ENCODE data around the gene NAV2. TPM values are rescaled to one million over a fixed set of nuclear protein-coding genes. Genes with fewer than 3 reads are reported as not detected.

NAV2 gene
- total RNA-seq, 1 experiment from 2014 or later = 46.3 TPM

- Histone ChIP-seq H3K4me1 (ENCODE audit: insufficient read depth, low read length) (no peaks in the 10 kb centered on the region), H3K18ac (ENCODE audit: insufficient read length, low read depth, low read length) (no peak overlapping the region), H3K27me3 (ENCODE audit: insufficient read depth, low read length) (no peaks in the 10 kb centered on the region), H4K8ac (replicated peaks; ENCODE audit: insufficient read length, low read depth, low read length) (no peak overlapping the region), H3K79me2 (ENCODE audit: insufficient read depth, low read length) (no peaks in the 10 kb centered on the region), H3K79me1 (ENCODE audit: insufficient read depth, low read depth, low read length, poor library complexity, severe bottlenecking) (no peaks in the 10 kb centered on the region), H3K9ac (ENCODE audit: extremely low read depth, insufficient read length, low read length) (no peak overlapping the region), H2BK120ac (ENCODE audit: low read depth, low read length, poor library complexity, severe bottlenecking) (no peak overlapping the region), H2BK12ac (ENCODE audit: insufficient read length, low read depth, low read length) (no peak overlapping the region), H4K20me1 (ENCODE audit: control insufficient read depth, insufficient read depth, insufficient read length) (no peaks in the 10 kb centered on the region), H3T11ph (ENCODE audit: low read length) (no peak overlapping the region), H2BK15ac (ENCODE audit: low read depth, low read length) (no peak overlapping the region), H2BK5ac (ENCODE audit: insufficient read length, low read length) (no peak overlapping the region), H3K9me3 (ENCODE audit: control insufficient read depth, low read depth, low read length) (no peaks in the 10 kb centered on the region), H3K23ac (ENCODE audit: insufficient read length, low read depth, low read length) (no peak overlapping the region), H4K5ac (ENCODE audit: insufficient read length, low read depth, low read length) (no peak overlapping the region), H4K91ac (ENCODE audit: insufficient read length, low read depth, low read length) (no peak overlapping the region), H3K14ac (ENCODE audit: insufficient read depth, low read length) (no peak overlapping the region), H3K56ac (ENCODE audit: insufficient read length, low read depth, low read length) (no peak overlapping the region), H3K4me2 (ENCODE audit: insufficient read depth, insufficient read length, low read length) (no peak overlapping the region), H2AK5ac (ENCODE audit: insufficient read length, low read length) (no peak overlapping the region), H3K23me2 (ENCODE audit: insufficient read length, low read depth, low read length, poor library complexity, severe bottlenecking) (no peaks in the 10 kb centered on the region), H3K27ac (ENCODE audit: insufficient read length, low read depth, low read length) (no peak overlapping the region), H2BK20ac (ENCODE audit: low read depth, low read length, poor library complexity, severe bottlenecking) (no peak overlapping the region), H2AFZ (ENCODE audit: low read length) (no peak overlapping the region), H3K4ac (ENCODE audit: low read depth, low read length) (no peak overlapping the region)
- Mint-ChIP-seq H3K4me1 (peaks cover 2 to 5% of the 10 kb centered on the region in 2 experiments; a peak in 3 of 4 replicates), H3K27ac (peak overlapping the region in 1 of 3 experiments; percentile 46; a peak in 1 of 7 replicates), H3K9me3 (no peaks in the 10 kb centered on the region), H3K4me3 (no peak overlapping the region), H3K27me3 (ENCODE audit: low read depth) (no peaks in the 10 kb centered on the region), H3K36me3 (ENCODE audit: insufficient read depth in 1 of 3, low read depth in 3 of 3) (peaks cover 37 to 61% (median 56%) of the 10 kb centered on the region in 3 experiments)
- no CpG with 5 or more reads among the region's 8 CpGs for WGBS (ENCODE audit: extremely low coverage, insufficient read length, low lambda C conversion rate)
- DNase-seq = peak; percentile 87
- peak; percentile 93 for TF ChIP-seq CTCF (conservative IDR thresholded peaks at IDR 0.05)
Observed at GRCh38 chr11:20110908-20111669, 398.5 kb downstream of the NAV2 start.
